HCT116 (cell line): Measurements from ENCODE around the gene PIGO.

Experiments used
- EGR1 ChIP-seq: IDR thresholded peaks from 2 replicates; pipeline ENCODE4 v1.6.1; 2012; ENCODE audit warnings: low read depth
- ELF1 ChIP-seq: IDR thresholded peaks from 2 replicates; pipeline ENCODE4 v1.6.1; 2012; ENCODE audit warnings: low read depth, borderline replicate concordance
- EZH2 ChIP-seq: fragments of 200-600 bp; sonication (generic); IDR thresholded peaks from 2 replicates; pipeline ENCODE4 v1.6.1; 2017; ENCODE audit warnings: antibody characterized with exemption, mixed run types
- POLR2A ChIP-seq: IDR thresholded peaks from 2 replicates; pipeline ENCODE4 v1.7.0; 2011; ENCODE audit warnings: borderline replicate concordance; ENCODE audit not compliant: insufficient read depth, insufficient read length; ENCODE audit errors: extremely low read depth
- POLR2AphosphoS5 ChIP-seq: IDR thresholded peaks from 2 replicates; pipeline ENCODE4 v1.6.1; 2011; ENCODE audit warnings: mild to moderate bottlenecking, low read depth, low read length, moderate library complexity
- ZFX ChIP-seq: fragments of 450-650 bp; IDR thresholded peaks from 2 replicates; pipeline ENCODE4 v1.6.1; 2017
- TF ChIP-seq, protein P1 (sequence below): IDR thresholded peaks from 2 replicates; pipeline ENCODE4 v1.6.1; 2011; ENCODE audit warnings: mild to moderate bottlenecking, low read length, moderate library complexity; ENCODE audit not compliant: insufficient replicate concordance; ENCODE audit errors: extremely low read depth

DNA sequence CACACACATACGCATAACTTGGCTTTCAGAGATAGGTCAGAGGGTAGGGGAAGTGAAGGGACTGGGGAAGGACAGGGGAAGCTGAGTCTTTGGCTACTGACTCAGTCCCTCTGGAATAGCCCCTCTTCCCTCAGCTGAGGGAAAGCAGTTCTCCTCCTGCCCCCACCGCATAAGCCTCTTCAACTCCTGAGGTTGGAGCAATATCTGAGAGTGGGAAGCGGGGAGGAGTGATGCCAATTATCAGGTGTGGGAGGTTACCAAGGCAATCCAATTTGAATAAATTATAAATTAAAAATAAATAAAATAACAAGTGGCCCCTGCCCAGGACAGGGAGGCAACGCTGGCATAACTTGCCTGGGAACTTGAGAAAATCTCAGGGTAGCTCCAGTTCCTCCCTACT lies 8.2 kb upstream of the PIGO start:
- TF ChIP-seq, protein P1, sequence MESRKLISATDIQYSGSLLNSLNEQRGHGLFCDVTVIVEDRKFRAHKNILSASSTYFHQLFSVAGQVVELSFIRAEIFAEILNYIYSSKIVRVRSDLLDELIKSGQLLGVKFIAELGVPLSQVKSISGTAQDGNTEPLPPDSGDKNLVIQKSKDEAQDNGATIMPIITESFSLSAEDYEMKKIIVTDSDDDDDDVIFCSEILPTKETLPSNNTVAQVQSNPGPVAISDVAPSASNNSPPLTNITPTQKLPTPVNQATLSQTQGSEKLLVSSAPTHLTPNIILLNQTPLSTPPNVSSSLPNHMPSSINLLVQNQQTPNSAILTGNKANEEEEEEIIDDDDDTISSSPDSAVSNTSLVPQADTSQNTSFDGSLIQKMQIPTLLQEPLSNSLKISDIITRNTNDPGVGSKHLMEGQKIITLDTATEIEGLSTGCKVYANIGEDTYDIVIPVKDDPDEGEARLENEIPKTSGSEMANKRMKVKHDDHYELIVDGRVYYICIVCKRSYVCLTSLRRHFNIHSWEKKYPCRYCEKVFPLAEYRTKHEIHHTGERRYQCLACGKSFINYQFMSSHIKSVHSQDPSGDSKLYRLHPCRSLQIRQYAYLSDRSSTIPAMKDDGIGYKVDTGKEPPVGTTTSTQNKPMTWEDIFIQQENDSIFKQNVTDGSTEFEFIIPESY, result no peak
- TF ChIP-seq POLR2A (no peak), ZFX (no peak), POLR2AphosphoS5 (no peak), ELF1 (no peak), EZH2 (no peak), EGR1 (no peak)
